Testis (tissue), 3 donors: ENCODE measurements around the gene SOCS6. TPM values are rescaled to one million over a fixed set of nuclear protein-coding genes. Genes with fewer than 3 reads are reported as not detected.
"Not testable (repeated sequence)": the region's sequence is repeated elsewhere in the genome, so short reads cannot be mapped to it uniquely, and the experiment has no call there.

Experiments
- DNase-seq: peaks from one replicate; pipeline ENCODE4 v3.0.0-alpha.2; 2019
- H3K27ac ChIP-seq, 2 donors: fragments of 200-600 bp; sonication (generic); one replicate each; pipeline ENCODE4 v1.5.1; 2019
- H3K27me3 ChIP-seq: fragments of 200-600 bp; sonication (generic); one replicate; pipeline ENCODE4 v1.5.1; 2019
- H3K36me3 ChIP-seq: fragments of 200-600 bp; sonication (generic); one replicate; pipeline ENCODE4 v1.5.1; 2017; ENCODE audit warnings: low read depth; ENCODE audit errors: missing control alignments
- H3K4me1 ChIP-seq: fragments of 200-600 bp; sonication (generic); one replicate; pipeline ENCODE4 v1.5.1; 2019
- H3K4me3 ChIP-seq, 2 donors: fragments of 200-600 bp; sonication (generic); one replicate each; pipeline ENCODE4 v1.5.1; 2017 to 2019
- H3K9me3 ChIP-seq: fragments of 200-600 bp; sonication (generic); one replicate; pipeline ENCODE4 v1.5.1; 2017
- CTCF ChIP-seq, 3 experiments: fragments of 450-650 bp in 2 of 3; fragments of 200-600 bp in 1 of 3; sonication (generic) in 1 of 3; IDR thresholded peaks; one replicate each; pipeline ENCODE4 v1.5.1; 2016 to 2019; ENCODE audit warnings: antibody characterized with exemption in 3 of 3, mild to moderate bottlenecking in 2 of 3, moderate library complexity in 1 of 3
- POLR2A ChIP-seq: fragments of 450-650 bp; IDR thresholded peaks from one replicate; pipeline ENCODE4 v1.6.1; 2017; ENCODE audit warnings: antibody characterized with exemption, mild to moderate bottlenecking, moderate library complexity
- WGBS, 2 donors: methylation state at CpG; one replicate each; pipeline ENCODE4 v1.1.5; 2018; 5-methylcytosine and 5-hydroxymethylcytosine counted together
- intact Hi-C: fragments of 100-400 bp; cut with DNase I; formaldehyde crosslinking; loops from one replicate; pipeline ENCODE4 v1.15.1; 2023; ENCODE audit warnings: low total_unique reads
- polyA plus RNA-seq: library from polyadenylated mRNA; stranded (reverse); fragments of 350-450 nt; fragmentation: Illumina TruSeq; extraction: RNeasy Lipid Tissue Mini Kit (QIAGEN cat#74804); gene quantifications from one replicate; pipeline ENCODE4 v1.2.3, GENCODE V29; 2014; ENCODE audit warnings: low read depth, low replicate concordance; ENCODE audit not compliant: insufficient read depth
- total RNA-seq, 2 donors: library from RNA; depleted of rRNA; stranded (reverse); fragments of >200 nt; gene quantifications; one replicate each; pipeline ENCODE4 v1.2.3, GENCODE V29; 2016

SOCS6 gene
- total and polyA plus RNA-seq, 3 donors from 2014 or later, result 12.7 to 22.9 (median 20.9) TPM

GRCh38 chr18:70349316-70349715 is 60.5 kb downstream of the SOCS6 start:
- no peaks in the 10 kb centered on the region for H3K36me3 ChIP-seq
- no peak for TF ChIP-seq CTCF (IDR thresholded peaks at IDR 0.05)
- TF ChIP-seq POLR2A, result no peak
- no peak for DNase-seq
- H3K9me3 ChIP-seq, result no peaks in the 10 kb centered on the region
- H3K4me3 ChIP-seq, result no peak overlapping the region
- H3K27ac ChIP-seq, result no peak overlapping the region
- no peaks in the 10 kb centered on the region for H3K4me1 ChIP-seq
- intact Hi-C loops, result no loop called here
- H3K27me3 ChIP-seq, result no peaks in the 10 kb centered on the region

GRCh38 chr18:70354080-70354479 is 65.2 kb downstream of the SOCS6 start:
- 93 to 94% methylated on average over 4 of the region's 4 CpGs for WGBS, 2 donors
- DNase-seq, result no peak
- TF ChIP-seq CTCF (IDR thresholded peaks at IDR 0.05) (no peak), POLR2A (no peak)
- no peak overlapping the region for H3K4me3 ChIP-seq
- H3K27ac ChIP-seq, result no peak overlapping the region
- no peaks in the 10 kb centered on the region for H3K9me3 ChIP-seq
- intact Hi-C loops, result no loop called here
- H3K27me3 ChIP-seq, result no peaks in the 10 kb centered on the region
- H3K4me1 ChIP-seq, result no peaks in the 10 kb centered on the region
- no peaks in the 10 kb centered on the region for H3K36me3 ChIP-seq

GRCh38 chr18:70354771-70355170 is 65.9 kb downstream of the SOCS6 start:
- 88 to 95% methylated on average over 2 of the region's 2 CpGs for WGBS, 2 donors
- Histone ChIP-seq H3K36me3 (no peaks in the 10 kb centered on the region), H3K27me3 (no peaks in the 10 kb centered on the region), H3K4me1 (no peaks in the 10 kb centered on the region), H3K9me3 (no peaks in the 10 kb centered on the region), H3K27ac (no peak overlapping the region), H3K4me3 (no peak overlapping the region)
- no peak for TF ChIP-seq POLR2A
- no peak for TF ChIP-seq CTCF (IDR thresholded peaks at IDR 0.05)
- intact Hi-C loops, result no loop called here
- no peak for DNase-seq

DNA sequence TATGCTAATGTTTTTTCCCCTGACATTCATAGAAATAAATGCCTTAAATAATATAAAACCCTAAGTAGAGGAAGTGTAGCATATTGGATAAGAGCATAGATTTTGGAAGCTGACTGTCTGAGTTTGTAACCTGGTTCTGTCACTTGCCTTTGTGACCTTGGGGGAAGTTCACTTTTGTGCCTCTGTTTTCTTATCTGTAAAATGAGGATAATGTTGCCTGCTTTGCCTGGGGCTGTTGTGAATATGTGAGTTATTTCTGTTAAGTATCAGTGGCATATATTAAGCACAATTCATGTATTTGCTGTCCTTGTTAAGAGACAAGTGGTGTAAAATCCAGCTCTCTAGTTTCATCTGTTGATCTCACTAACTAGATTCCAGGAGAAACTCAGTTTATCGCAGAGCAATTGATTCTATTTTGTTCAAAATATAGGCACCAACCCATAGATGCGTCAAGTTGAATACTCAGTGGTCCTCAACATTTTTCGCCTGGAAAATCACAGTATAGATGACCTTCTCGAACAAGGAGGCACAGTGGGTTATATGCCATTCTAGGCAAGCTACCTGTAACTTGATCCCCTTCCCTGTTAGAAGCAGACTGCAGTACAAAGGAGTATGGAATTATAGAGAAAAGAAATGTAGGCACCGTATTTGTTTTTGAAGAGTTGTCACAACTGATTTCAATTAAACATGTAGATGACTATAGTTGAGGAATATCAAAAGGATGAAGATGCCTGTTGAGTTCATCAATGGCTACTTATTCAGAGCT is 67.0 kb downstream of the SOCS6 start:
- no peak overlapping the region for H3K4me3 ChIP-seq
- H3K27ac ChIP-seq, result no peak overlapping the region
- 85 to 92% methylated on average over 5 of the region's 5 CpGs for WGBS, 2 donors
- TF ChIP-seq POLR2A (no peak), CTCF (IDR thresholded peaks at IDR 0.05) (no peak)
- H3K4me1 ChIP-seq, result no peaks in the 10 kb centered on the region
- intact Hi-C loops, result no loop called here
- no peaks in the 10 kb centered on the region for H3K27me3 ChIP-seq
- H3K36me3 ChIP-seq, result no peaks in the 10 kb centered on the region
- no peak for DNase-seq
- no peaks in the 10 kb centered on the region for H3K9me3 ChIP-seq

GRCh38 chr18:70358105-70358406 is 69.2 kb downstream of the SOCS6 start:
- intact Hi-C loops, DNase-seq, H3K27ac ChIP-seq, H3K4me3 ChIP-seq, H3K4me1 ChIP-seq, H3K36me3 ChIP-seq, H3K9me3 ChIP-seq, H3K27me3 ChIP-seq: not testable (repeated sequence)
- WGBS, 2 donors, result 94 to 95% methylated on average over 5 of the region's 5 CpGs
